ENCODE data around the gene CHST11.

The CHST11 gene

GRCh38 chr12:104519190-104520019, 62.7 kb downstream of the CHST11 start:
- H3K4me2 ChIP-seq (ENCODE audit: low read length): peak overlapping the region; percentile 90
- H3K27me3 ChIP-seq (ENCODE audit: control insufficient read depth, low read length): no peaks in the 10 kb centered on the region
- H3K9me3 ChIP-seq (ENCODE audit: control insufficient read depth, insufficient read depth, low read length): no peaks in the 10 kb centered on the region
- H3K36me3 ChIP-seq (ENCODE audit: control insufficient read depth, low read length): no peaks in the 10 kb centered on the region
- H3F3A ChIP-seq (ENCODE audit: control insufficient read depth, insufficient read depth): peaks cover 14% of the 10 kb centered on the region; the same call in 1 of the 2 replicates
- H4K20me1 ChIP-seq (ENCODE audit: control insufficient read depth, insufficient read depth, low read depth, low read length): no peaks in the 10 kb centered on the region
- H3K4me1 ChIP-seq (ENCODE audit: control insufficient read depth, low read length): peaks cover 61% of the 10 kb centered on the region
- TF ChIP-seq CTCF (IDR thresholded peaks at IDR 0.05; ENCODE audit: low read depth, low read length, poor library complexity, severe bottlenecking) (no peak), EZH2phosphoT487 (IDR thresholded peaks at IDR 0.05; ENCODE audit: borderline replicate concordance, low read length) (no peak)
- H3K9me2 ChIP-seq (replicated peaks; ENCODE audit: control insufficient read depth, low read length): no peaks in the 10 kb centered on the region
- peak overlapping the region; percentile 65 for H3K27ac ChIP-seq (ENCODE audit: low read depth, low read length)
- H3K4me3 ChIP-seq (ENCODE audit: low read length): peak overlapping the region; percentile 59
- H3K79me2 ChIP-seq (ENCODE audit: control insufficient read depth, low read length): peaks cover 33% of the 10 kb centered on the region

GRCh38 chr12:104520242-104520900, 63.6 kb downstream of the CHST11 start:
- Histone ChIP-seq H3K79me2 (ENCODE audit: control insufficient read depth, low read length) (peaks cover 42% of the 10 kb centered on the region), H3K9me3 (ENCODE audit: control insufficient read depth, insufficient read depth, low read length) (no peaks in the 10 kb centered on the region), H3K4me1 (ENCODE audit: control insufficient read depth, low read length) (peaks cover 71% of the 10 kb centered on the region), H3K4me2 (ENCODE audit: low read length) (peak overlapping the region; percentile 90), H4K20me1 (ENCODE audit: control insufficient read depth, insufficient read depth, low read depth, low read length) (no peaks in the 10 kb centered on the region), H3F3A (ENCODE audit: control insufficient read depth, insufficient read depth) (peaks cover 14% of the 10 kb centered on the region; the same call in 1 of the 2 replicates), H3K27ac (ENCODE audit: low read depth, low read length) (peak overlapping the region; percentile 65), H3K4me3 (ENCODE audit: low read length) (peak overlapping the region; percentile 59), H3K27me3 (ENCODE audit: control insufficient read depth, low read length) (no peaks in the 10 kb centered on the region), H3K36me3 (ENCODE audit: control insufficient read depth, low read length) (no peaks in the 10 kb centered on the region), H3K9me2 (replicated peaks; ENCODE audit: control insufficient read depth, low read length) (no peaks in the 10 kb centered on the region)
- no peak for TF ChIP-seq CTCF (IDR thresholded peaks at IDR 0.05; ENCODE audit: low read depth, low read length, poor library complexity, severe bottlenecking)
- no peak for TF ChIP-seq EZH2phosphoT487 (IDR thresholded peaks at IDR 0.05; ENCODE audit: borderline replicate concordance, low read length)

GRCh38 chr12:104521731-104522130, 65.0 kb downstream of the CHST11 start:
- H3K4me1 ChIP-seq (ENCODE audit: control insufficient read depth, low read length): peaks cover 74% of the 10 kb centered on the region
- peaks cover 14% of the 10 kb centered on the region; the same call in 1 of the 2 replicates for H3F3A ChIP-seq (ENCODE audit: control insufficient read depth, insufficient read depth)
- TF ChIP-seq EZH2phosphoT487 (IDR thresholded peaks at IDR 0.05; ENCODE audit: borderline replicate concordance, low read length): no peak
- no peak for TF ChIP-seq CTCF (IDR thresholded peaks at IDR 0.05; ENCODE audit: low read depth, low read length, poor library complexity, severe bottlenecking)
- no peaks in the 10 kb centered on the region for H4K20me1 ChIP-seq (ENCODE audit: control insufficient read depth, insufficient read depth, low read depth, low read length)
- H3K9me3 ChIP-seq (ENCODE audit: control insufficient read depth, insufficient read depth, low read length): no peaks in the 10 kb centered on the region
- H3K79me2 ChIP-seq (ENCODE audit: control insufficient read depth, low read length): peaks cover 46% of the 10 kb centered on the region
- H3K4me3 ChIP-seq (ENCODE audit: low read length): peak overlapping the region; percentile 59
- H3K27me3 ChIP-seq (ENCODE audit: control insufficient read depth, low read length): no peaks in the 10 kb centered on the region
- H3K4me2 ChIP-seq (ENCODE audit: low read length): peak overlapping the region; percentile 90
- no peaks in the 10 kb centered on the region for H3K9me2 ChIP-seq (replicated peaks; ENCODE audit: control insufficient read depth, low read length)
- peak overlapping the region; percentile 65; the same call in 1 of the 2 replicates for H3K27ac ChIP-seq (ENCODE audit: low read depth, low read length)
- H3K36me3 ChIP-seq (ENCODE audit: control insufficient read depth, low read length): no peaks in the 10 kb centered on the region

Data from DOHH2 (cell line).